ENCODE measurements around the gene TKT.
A peak's percentile ranks its signal among the peaks of the same experiment; 100 is the strongest.

Gene TKT

DNA sequence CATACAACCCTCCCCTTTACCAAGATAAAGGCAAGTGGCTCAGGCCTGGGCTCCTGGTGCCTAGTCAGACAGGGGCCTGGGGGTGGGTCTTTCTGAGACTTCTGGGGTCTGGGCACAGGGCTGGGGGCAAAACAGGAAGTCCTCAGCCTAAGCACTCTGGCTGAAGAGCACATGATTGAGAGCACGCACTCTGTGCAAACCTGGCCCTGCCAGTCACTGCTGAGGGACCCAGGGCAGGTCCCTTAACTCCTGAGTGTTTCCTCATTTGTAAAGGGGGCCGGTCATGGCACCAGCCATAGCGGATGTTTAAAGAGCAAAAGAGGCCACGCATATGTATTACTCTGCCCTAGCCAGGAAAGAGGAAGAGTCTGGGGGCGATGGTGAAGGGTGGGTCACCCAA lies 16.0 kb downstream of the TKT start:
- no peak for DNase-seq (ENCODE audit: low read depth)

GRCh38 chr3:53238886-53239285 lies 16.9 kb downstream of the TKT start:
- DNase-seq (ENCODE audit: low read depth): no peak

DNA sequence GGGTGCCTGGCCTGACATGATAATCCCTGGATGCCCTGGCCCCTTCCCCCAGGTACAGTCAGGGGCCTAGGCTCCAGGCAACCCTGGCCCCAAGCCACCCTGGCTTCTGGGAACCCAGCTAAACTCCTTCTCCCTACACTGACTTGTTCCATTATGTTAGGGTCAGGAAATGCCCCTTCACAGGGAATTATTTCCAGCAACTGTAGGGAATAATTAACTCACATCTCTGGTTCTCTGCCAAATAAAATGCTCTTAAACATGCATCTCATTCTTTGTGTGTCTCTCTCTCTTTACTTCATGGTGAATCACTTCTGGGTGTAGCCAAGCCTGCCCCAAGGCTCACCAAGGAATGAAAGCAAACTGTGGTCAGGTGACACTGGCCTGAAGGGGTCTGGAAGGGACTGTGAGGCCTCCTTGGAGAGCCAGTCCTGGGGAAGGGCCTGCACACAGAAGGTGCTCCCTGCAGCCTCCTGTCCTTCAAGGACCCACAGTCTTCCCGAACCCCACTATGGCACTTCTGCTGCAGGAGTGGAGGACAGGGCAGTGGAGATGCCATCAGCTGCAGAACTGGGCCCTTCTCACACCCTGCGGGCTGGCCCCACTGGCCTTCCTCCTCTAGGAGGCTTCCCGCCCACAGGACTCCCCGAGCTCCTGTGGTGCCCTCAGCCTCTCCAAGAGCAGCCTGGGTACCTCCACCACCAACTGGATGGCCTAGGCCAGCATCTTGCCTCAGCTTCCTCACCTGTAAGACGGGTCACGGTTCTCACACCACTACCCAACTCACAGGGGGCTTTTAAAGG lies 17.6 kb downstream of the TKT start:
- DNase-seq (ENCODE audit: low read depth): peak; percentile 96

DNA sequence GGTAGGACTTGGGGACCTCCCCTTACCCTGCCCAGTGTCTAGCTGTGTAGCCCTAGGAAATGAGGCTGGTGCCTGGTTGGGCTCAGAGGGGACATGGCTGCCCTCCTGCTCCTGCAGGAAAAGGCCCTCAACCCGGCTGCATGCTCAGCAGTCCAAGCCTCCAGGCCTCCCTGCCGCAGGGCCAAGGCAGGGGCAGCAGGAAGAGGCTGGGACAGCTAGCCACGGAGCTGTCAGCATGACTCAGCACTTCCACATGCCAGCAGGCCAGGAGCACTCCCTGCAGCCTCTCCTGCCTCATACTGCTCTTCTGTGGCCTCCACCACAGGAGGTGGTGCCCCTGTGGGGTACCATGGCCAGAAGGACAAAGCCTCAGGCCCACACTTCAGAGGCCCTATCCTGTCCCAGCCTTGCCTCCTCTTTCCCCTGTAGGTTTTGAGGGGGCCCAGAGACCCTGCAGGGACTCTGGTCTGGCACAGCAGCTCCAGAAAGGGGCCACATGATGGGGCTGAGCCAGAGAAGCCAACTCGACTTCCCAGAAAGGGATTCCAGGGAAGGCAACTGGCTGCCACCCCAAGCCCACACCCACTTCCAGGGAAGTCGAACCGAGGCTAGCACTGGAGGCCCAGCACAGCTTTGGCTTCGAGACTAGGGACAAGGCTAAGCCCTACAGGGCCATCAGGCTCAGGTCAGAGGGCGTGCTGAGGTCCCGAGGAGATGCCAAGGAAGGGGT lies 19.5 kb downstream of the TKT start:
- peak; percentile 95 for DNase-seq (ENCODE audit: low read depth)

GRCh38 chr3:53235545-53235944 lies 20.3 kb downstream of the TKT start:
- no peak for DNase-seq (ENCODE audit: low read depth)

GRCh38 chr3:53234841-53235232 lies 21.0 kb downstream of the TKT start:
- DNase-seq (ENCODE audit: low read depth): no peak

DNA sequence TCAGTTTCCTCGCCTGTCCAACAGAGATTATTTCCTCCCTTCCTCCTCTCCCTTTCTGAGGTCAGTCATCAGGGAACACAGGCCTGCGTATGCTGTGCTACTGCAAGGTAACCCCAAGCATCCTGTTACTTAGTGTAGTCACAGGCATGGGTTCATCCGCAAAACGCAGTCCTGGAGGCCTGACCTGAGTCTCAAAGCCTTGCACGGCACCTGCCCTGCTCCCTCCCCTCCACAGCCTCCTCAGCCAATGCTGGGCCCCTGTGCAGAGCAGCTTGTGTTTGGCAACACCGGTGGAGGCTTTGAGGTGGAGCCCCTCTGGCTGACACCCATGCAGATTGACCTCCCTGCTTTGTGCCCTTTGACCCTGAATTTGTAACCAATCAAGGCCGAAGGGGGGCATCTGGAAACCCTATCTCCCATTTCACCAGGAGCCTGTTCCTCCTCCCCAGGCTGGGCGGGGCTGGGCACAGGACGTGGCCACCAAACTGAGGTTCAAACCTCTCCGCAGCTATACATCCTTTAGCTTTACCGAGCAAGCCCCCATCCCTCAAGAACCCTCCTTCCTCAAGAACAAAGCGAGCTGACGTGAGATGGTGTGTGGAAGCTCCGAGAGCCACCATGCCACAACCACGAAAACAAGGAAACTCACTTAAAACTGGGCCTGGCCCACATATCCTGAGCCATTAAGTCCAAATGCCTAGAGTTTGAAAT lies 21.5 kb downstream of the TKT start:
- DNase-seq (ENCODE audit: low read depth): no peak

GRCh38 chr3:53232641-53233377 lies 23.0 kb downstream of the TKT start:
- DNase-seq (ENCODE audit: low read depth): no peak

- no peak for DNase-seq (ENCODE audit: low read depth)
Observed at GRCh38 chr3:53231532-53232511, 24.0 kb downstream of the TKT start.

GRCh38 chr3:53230789-53231188 lies 25.0 kb downstream of the TKT start:
- DNase-seq (ENCODE audit: low read depth): no peak

DNA sequence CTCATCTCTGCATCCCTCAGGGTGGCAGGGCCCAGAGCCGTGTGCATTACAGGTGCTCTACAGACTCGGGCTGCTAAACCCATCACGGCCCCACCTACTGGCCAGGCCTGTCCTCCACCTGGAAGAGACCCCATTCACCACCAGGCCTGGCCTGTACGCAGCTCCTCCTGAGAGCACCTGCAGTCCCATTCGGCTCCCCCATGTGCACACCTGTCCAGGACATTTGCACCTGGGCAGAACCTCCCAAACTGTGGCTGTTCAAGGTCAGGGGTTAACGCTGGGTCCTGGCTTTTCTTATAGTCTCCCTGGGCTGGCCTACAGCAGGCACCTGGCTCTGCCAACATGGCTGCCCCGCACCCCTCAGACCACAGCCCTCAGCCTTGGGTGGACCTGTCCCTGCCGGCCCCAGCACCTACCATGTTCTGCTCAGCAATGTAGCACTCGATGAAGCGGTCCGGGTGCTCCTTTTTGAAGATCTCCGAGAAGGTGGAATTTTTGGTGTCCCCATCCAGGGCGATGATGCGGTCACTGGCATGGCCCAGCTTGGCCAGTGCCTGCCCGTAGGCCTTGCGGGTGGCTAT lies 25.7 kb downstream of the TKT start:
- no peak for DNase-seq (ENCODE audit: low read depth)

DNA sequence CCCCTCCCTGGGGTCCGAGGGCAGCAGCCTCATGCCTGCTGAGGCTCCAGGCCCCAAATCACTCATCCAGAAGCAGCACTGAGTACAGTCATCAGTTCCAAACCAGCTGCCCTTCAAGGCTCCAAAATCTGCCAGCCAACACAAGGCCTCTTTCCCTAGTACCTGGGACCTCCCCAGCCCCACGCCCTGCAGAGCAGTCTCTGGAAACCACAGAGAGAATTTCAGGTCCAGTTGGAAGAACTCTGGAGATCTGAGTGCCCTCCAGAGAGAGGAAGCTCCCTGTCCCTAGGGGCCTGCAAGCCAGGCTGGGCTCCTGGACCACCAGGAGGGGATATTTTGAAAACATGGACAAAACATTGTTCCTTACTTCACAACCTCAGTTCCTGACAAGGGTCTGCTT lies 26.2 kb downstream of the TKT start:
- DNase-seq (ENCODE audit: low read depth): no peak

DNA sequence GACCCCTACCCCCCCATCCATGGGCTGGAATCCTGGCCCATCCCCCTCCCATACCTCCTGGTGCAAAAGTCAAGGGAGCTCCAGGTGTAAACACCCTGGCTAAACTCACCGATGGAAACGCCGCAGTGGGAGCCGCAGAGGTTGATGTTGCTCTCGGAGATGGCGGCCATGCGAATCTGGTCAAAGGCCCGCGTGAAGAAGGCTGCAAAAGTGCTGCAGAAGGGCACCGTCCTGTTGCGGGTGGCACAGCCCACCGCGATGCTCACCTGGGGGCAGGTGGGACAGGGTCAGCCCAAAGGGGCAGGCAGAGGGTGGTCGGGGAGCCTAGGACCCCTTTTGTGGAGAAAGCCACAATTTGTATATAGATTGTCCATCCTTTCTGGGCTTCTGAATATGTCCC lies 26.7 kb downstream of the TKT start:
- no peak for DNase-seq (ENCODE audit: low read depth)

GRCh38 chr3:53227993-53228885 lies 27.6 kb downstream of the TKT start:
- DNase-seq (ENCODE audit: low read depth): no peak

GRCh38 chr3:53226841-53227407 lies 28.9 kb downstream of the TKT start:
- DNase-seq (ENCODE audit: low read depth): no peak

- no peak for DNase-seq (ENCODE audit: low read depth)
Observed at GRCh38 chr3:53226142-53226840, 29.5 kb downstream of the TKT start.

DNA sequence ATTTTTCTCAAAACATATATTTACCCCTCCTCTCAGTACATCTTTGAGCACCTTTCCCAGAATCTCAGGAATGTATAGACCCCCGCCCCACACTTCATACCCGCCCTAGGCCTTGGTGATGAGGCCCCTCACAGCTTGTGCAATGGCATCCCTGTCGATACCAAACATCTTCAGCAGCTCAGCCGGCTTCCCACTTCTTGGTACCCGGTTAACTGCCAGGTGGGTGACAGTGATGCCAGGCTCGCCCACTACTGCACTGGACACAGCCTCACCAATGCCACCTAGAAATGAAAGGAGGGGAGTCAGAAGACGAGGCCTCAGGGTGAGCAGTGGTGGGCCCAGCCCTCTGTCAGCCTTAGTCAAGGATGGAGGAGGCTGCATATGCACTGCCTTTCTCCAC lies 30.2 kb downstream of the TKT start:
- no peak for DNase-seq (ENCODE audit: low read depth)

DNA sequence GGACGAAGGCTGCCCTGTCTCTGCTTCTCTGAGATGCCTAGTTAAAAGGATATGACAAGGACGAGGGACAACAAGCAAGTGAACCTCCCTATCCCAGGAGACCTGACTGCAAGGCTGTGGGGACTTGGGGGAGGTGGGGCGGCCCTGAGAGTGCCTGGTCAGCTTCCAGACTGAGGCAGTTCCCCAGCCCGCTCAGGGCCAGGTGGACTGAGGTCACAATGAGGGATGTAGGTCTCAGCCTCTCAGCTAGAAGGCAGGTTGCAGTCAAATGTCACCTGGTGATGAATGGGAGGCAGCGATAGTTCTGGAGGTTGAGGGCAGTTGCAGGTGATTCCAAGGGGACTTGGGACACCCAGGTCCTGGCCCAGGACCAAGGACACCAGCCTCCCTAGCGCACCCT lies 30.6 kb downstream of the TKT start:
- DNase-seq (ENCODE audit: low read depth): no peak

- no peak for DNase-seq (ENCODE audit: low read depth)
Observed at GRCh38 chr3:53224536-53224935, 31.3 kb downstream of the TKT start.
